Measurements from ENCODE around the gene CISH. TPM values are rescaled to one million over a fixed set of nuclear protein-coding genes. Genes with fewer than 3 reads are reported as not detected.

CISH gene
- total and polyA plus RNA-seq, 9 of the 15 experiments (the other 6 are each of a cell fraction or from before 2014, with no cell fraction given): 1.7 to 47.7 (median 18.3) TPM

DNA sequence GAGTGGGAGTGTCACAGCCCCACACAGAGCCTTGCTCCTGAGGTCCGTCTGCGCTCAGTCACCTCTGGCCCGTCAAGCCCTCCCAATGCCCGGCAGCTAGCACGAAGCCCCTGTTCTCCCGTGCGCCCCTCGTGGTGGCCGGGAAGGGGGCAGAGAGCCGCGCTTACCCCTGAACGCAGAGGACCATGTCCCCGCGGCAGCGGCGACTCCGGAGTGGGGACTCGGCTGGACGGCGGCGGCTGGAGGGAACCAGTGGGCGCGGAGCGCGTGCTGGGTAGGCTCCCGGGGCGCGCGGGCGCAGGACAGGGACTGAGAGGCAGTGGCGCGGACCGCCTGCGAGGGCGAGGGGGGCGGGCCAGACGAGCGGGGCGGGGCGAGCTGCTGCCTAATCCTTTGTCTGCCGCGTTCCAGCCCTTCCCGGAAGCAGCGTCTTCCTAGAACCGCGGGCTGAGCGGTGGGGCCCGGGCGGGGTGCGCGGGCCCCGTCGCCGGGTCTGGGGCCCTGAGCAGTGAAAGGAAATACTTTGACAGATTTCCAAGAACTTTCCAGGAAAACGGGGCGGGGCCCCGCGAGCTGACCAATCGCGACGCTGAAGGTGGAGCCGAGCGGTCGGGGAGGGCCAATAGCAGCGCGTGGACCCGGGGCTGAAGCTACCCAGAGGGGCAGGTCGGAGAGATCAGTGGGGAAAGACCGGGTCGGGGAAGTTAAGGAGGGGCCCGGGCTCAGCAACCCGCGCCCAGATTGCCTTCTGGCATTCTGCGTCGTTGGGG is at the start of gene CISH (continued):
- TF ChIP-seq NFE2L1 (tag; IDR thresholded peaks at IDR 0.05; ENCODE audit: borderline replicate concordance, low read depth) (no peak), YY1 (IDR thresholded peaks at IDR 0.05; ENCODE audit: borderline replicate concordance in 1 of 3, control insufficient read depth in 1 of 3, extremely low read depth in 1 of 3, insufficient read depth in 3 of 3, insufficient read length in 1 of 3, insufficient replicate concordance in 2 of 3, low read depth in 1 of 3, low read length in 2 of 3) (peak in 1 of 3 experiments; percentile 26), RBM14 (IDR thresholded peaks at IDR 0.05; ENCODE audit: borderline replicate concordance, insufficient read depth, low read depth, low read length) (no peak), BDP1 (IDR thresholded peaks at IDR 0.05; ENCODE audit: insufficient read depth, insufficient read length) (no peak), SIN3A (IDR thresholded peaks at IDR 0.05; ENCODE audit: borderline replicate concordance in 2 of 2, control insufficient read depth in 1 of 2, low read depth in 2 of 2, low read length in 2 of 2) (0 out of 4 replicates have a peak, but pooled peaks of 1 of the 2 experiments have one; percentile 83), SMC3 (conservative IDR thresholded peaks at IDR 0.05; ENCODE audit: insufficient read depth, low read depth, low read length) (0 out of 2 replicates have a peak, but pooled peaks have one; percentile 4), MXI1 (IDR thresholded peaks at IDR 0.05; ENCODE audit: low read depth, low read length) (no peak; the same call in 1 of the 2 replicates), SAP30 (IDR thresholded peaks at IDR 0.05; ENCODE audit: borderline replicate concordance, insufficient read depth, low read depth, low read length, poor library complexity, severe bottlenecking) (no peak), TCF7 (IDR thresholded peaks at IDR 0.05; ENCODE audit: borderline replicate concordance) (no peak), TEAD1 (CRISPR knock-in tag; IDR thresholded peaks at IDR 0.05) (peak in 1 of 2 experiments; percentile 67; a peak in 1 of 4 replicates), ZBED1 (IDR thresholded peaks at IDR 0.05) (peak; percentile 72; the same call in 1 of the 2 replicates), NFXL1 (CRISPR knock-in tag; IDR thresholded peaks at IDR 0.05) (no peak), CBX2 (IDR thresholded peaks at IDR 0.05; ENCODE audit: insufficient read depth, low read length, poor library complexity, severe bottlenecking) (no peak), SOX6 (IDR thresholded peaks at IDR 0.05) (peak; percentile 31; the same call in 1 of the 2 replicates), ZC3H11A (IDR thresholded peaks at IDR 0.05; ENCODE audit: low read depth, low read length) (no peak), FOXM1 (IDR thresholded peaks at IDR 0.05; ENCODE audit: low read depth) (no peak; the same call in 1 of the 2 replicates), FOXM1 (CRISPR knock-in tag; IDR thresholded peaks at IDR 0.05; ENCODE audit: low read depth) (no peak)
- TF ChIP-seq, protein P1, sequence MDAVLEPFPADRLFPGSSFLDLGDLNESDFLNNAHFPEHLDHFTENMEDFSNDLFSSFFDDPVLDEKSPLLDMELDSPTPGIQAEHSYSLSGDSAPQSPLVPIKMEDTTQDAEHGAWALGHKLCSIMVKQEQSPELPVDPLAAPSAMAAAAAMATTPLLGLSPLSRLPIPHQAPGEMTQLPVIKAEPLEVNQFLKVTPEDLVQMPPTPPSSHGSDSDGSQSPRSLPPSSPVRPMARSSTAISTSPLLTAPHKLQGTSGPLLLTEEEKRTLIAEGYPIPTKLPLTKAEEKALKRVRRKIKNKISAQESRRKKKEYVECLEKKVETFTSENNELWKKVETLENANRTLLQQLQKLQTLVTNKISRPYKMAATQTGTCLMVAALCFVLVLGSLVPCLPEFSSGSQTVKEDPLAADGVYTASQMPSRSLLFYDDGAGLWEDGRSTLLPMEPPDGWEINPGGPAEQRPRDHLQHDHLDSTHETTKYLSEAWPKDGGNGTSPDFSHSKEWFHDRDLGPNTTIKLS (IDR thresholded peaks at IDR 0.05; ENCODE audit: borderline replicate concordance, low read depth): no peak
- TF ChIP-seq, protein P2, sequence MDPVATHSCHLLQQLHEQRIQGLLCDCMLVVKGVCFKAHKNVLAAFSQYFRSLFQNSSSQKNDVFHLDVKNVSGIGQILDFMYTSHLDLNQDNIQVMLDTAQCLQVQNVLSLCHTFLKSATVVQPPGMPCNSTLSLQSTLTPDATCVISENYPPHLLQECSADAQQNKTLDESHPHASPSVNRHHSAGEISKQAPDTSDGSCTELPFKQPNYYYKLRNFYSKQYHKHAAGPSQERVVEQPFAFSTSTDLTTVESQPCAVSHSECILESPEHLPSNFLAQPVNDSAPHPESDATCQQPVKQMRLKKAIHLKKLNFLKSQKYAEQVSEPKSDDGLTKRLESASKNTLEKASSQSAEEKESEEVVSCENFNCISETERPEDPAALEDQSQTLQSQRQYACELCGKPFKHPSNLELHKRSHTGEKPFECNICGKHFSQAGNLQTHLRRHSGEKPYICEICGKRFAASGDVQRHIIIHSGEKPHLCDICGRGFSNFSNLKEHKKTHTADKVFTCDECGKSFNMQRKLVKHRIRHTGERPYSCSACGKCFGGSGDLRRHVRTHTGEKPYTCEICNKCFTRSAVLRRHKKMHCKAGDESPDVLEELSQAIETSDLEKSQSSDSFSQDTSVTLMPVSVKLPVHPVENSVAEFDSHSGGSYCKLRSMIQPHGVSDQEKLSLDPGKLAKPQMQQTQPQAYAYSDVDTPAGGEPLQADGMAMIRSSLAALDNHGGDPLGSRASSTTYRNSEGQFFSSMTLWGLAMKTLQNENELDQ (CRISPR knock-in tag; IDR thresholded peaks at IDR 0.05; ENCODE audit: borderline replicate concordance): no peak
- TF ChIP-seq, protein P3, sequence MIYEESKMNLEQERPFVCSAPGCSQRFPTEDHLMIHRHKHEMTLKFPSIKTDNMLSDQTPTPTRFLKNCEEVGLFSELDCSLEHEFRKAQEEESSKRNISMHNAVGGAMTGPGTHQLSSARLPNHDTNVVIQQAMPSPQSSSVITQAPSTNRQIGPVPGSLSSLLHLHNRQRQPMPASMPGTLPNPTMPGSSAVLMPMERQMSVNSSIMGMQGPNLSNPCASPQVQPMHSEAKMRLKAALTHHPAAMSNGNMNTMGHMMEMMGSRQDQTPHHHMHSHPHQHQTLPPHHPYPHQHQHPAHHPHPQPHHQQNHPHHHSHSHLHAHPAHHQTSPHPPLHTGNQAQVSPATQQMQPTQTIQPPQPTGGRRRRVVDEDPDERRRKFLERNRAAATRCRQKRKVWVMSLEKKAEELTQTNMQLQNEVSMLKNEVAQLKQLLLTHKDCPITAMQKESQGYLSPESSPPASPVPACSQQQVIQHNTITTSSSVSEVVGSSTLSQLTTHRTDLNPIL (CRISPR knock-in tag; IDR thresholded peaks at IDR 0.05): no peak

Measured in K562 (cell line).